ENCODE data around the gene MCCC1. TPM values are rescaled to one million over a fixed set of nuclear protein-coding genes. Genes with fewer than 3 reads are reported as not detected.
A peak's percentile ranks its signal among the peaks of the same experiment; 100 is the strongest.

MCCC1 gene
- total and polyA plus RNA-seq, 2 donors (not counting 1 experiment from before 2014, with no cell fraction given): 12.9 to 36.3 TPM

DNA sequence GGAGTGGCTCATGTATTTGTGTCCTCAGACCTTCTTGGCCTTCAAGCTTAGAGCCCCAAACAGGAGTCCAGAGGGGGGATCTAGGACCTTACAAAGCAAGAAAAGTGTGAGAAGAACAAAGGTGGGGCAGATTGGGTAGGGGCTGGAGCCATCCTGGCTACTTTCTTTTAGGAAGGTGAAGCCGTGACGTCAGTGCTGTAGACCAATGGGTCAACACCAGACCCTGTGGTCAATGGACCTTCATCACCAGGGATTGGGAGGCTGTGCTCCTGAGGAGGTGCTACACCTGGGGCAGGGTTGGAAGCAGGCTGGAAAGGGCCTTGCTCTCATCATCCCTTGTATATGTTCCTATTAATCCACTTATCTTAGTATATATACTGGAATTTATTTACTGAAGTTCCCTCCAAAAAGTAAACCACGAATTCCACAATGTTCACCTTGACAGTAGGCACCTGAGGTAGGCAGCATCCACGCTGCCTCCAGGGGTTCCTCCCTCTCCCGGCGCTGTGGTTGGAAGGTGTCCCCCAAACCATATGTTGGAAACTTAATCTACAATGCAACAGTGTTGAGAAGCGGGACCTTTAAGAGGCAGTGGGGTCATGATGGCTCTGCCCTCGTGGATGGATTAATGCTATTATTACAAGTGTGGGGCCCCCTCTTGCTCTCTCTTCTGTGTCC lies 21.4 kb upstream of the MCCC1 start:
- Mint-ChIP-seq H3K4me3 (no peak overlapping the region), H3K4me1 (peaks cover 14% of the 10 kb centered on the region), H3K9me3 (ENCODE audit: insufficient read depth) (no peaks in the 10 kb centered on the region), H3K27me3 (peaks cover 53% of the 10 kb centered on the region), H3K27ac (no peak overlapping the region)
- CTCF ChIA-PET: interaction anchor here (5.1 to 5.7 kb wide), 2 partner anchors 65 to 262 kb away, joined by 72 to 230 read pairs; no protein-coding TSS in a partner anchor
- POLR2A ChIA-PET: no interaction called here
- 93% methylated on average over 3 of the region's 8 CpGs for WGBS (ENCODE audit: insufficient coverage)
- intact Hi-C loops (cut with micrococcal nuclease): loop anchor here (5.0 to 10.0 kb wide), 2 partner anchors 134 to 408 kb away; partner anchors contain the start of gene B3GNT5
- H3K4me1 ChIP-seq (ENCODE audit: control insufficient read depth in 2 of 2, insufficient read depth in 2 of 2, low read length in 2 of 2): peaks cover 15 to 17% of the 10 kb centered on the region in 2 donors
- no peaks in the 10 kb centered on the region for H3K79me2 ChIP-seq (ENCODE audit: control insufficient read depth, insufficient read depth, low read length)
- no peak overlapping the region for H3K4me3 ChIP-seq (ENCODE audit: control extremely low read depth in 1 of 5, extremely low read depth in 1 of 5, insufficient read depth in 1 of 5, low read depth in 2 of 5, low read length in 4 of 5)
- H3K9me3 ChIP-seq (ENCODE audit: control extremely low read depth in 1 of 3, control insufficient read depth in 2 of 3, insufficient read depth in 1 of 3, low read length in 2 of 3): no peaks in the 10 kb centered on the region
- no peak overlapping the region for H3K27ac ChIP-seq (ENCODE audit: low read length in 2 of 2)
- H3K4me2 ChIP-seq (replicated peaks; ENCODE audit: low read depth, low read length, poor library complexity, severe bottlenecking): no peak overlapping the region
- no peaks in the 10 kb centered on the region for H4K20me1 ChIP-seq (ENCODE audit: control insufficient read depth, insufficient read depth, low read length, poor library complexity, severe bottlenecking)
- TF ChIP-seq, protein P1, sequence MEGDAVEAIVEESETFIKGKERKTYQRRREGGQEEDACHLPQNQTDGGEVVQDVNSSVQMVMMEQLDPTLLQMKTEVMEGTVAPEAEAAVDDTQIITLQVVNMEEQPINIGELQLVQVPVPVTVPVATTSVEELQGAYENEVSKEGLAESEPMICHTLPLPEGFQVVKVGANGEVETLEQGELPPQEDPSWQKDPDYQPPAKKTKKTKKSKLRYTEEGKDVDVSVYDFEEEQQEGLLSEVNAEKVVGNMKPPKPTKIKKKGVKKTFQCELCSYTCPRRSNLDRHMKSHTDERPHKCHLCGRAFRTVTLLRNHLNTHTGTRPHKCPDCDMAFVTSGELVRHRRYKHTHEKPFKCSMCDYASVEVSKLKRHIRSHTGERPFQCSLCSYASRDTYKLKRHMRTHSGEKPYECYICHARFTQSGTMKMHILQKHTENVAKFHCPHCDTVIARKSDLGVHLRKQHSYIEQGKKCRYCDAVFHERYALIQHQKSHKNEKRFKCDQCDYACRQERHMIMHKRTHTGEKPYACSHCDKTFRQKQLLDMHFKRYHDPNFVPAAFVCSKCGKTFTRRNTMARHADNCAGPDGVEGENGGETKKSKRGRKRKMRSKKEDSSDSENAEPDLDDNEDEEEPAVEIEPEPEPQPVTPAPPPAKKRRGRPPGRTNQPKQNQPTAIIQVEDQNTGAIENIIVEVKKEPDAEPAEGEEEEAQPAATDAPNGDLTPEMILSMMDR (IDR thresholded peaks at IDR 0.05): no peak
- no peak for TF ChIP-seq EZH2 (IDR thresholded peaks at IDR 0.05; ENCODE audit: borderline replicate concordance, insufficient read depth, low read depth, low read length, poor library complexity, severe bottlenecking)
- peaks cover 0 to 55% (median 33%) of the 10 kb centered on the region in 4 experiments for H3K27me3 ChIP-seq (replicated peaks in 1 of 4; ENCODE audit: control extremely low read depth in 1 of 4, control insufficient read depth in 3 of 4, insufficient read depth in 4 of 4, low read length in 3 of 4)
- H2AFZ ChIP-seq (ENCODE audit: insufficient read depth, low read depth, low read length, poor library complexity, severe bottlenecking): no peak overlapping the region
- DNase-seq (no peak), ATAC-seq (ENCODE audit: low read depth) (no peak)
- H3K36me3 ChIP-seq (replicated peaks in 1 of 2; ENCODE audit: control extremely low read depth in 1 of 2, control insufficient read depth in 1 of 2, extremely low read depth in 1 of 2, insufficient read depth in 2 of 2, low read length in 1 of 2): no peaks in the 10 kb centered on the region
- no peak overlapping the region for H3K9ac ChIP-seq (ENCODE audit: low read length)

DNA sequence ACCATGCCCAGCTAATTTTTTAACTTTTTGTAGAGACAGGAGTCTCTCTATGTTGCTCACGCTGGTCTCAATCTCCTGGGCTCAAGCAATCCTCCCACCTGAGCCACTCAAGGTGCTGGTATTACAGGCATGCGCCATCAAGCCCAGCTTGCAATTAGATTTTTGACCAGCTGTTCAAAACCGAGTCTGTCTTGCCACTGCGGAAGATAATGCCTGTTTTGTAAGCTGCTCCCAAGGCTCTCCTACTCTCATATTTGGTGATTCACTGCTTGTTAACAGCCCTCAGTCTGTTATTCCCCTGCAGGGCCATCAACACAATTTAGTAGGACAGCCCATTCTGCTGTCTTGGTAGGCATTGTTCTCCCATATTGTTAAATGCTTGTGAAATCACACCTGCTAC lies 17.8 kb upstream of the MCCC1 start:
- ChIA-PET CTCF (interaction anchor here (0.7 to 4.2 kb wide), 5 partner anchors 18 to 403 kb away, joined by 3 to 28 read pairs (median 3); no protein-coding TSS in a partner anchor), POLR2A (no interaction called here)
- Mint-ChIP-seq H3K9me3 (ENCODE audit: insufficient read depth) (peaks cover 2% of the 10 kb centered on the region), H3K4me1 (peaks cover 33% of the 10 kb centered on the region), H3K27me3 (peaks cover 32% of the 10 kb centered on the region), H3K27ac (no peak overlapping the region), H3K4me3 (peak overlapping the region; percentile 26)
- Histone ChIP-seq H4K20me1 (ENCODE audit: control insufficient read depth, insufficient read depth, low read length, poor library complexity, severe bottlenecking) (no peaks in the 10 kb centered on the region), H3K36me3 (replicated peaks in 1 of 2; ENCODE audit: control extremely low read depth in 1 of 2, control insufficient read depth in 1 of 2, extremely low read depth in 1 of 2, insufficient read depth in 2 of 2, low read length in 1 of 2) (no peaks in the 10 kb centered on the region), H3K27ac (ENCODE audit: low read length in 2 of 2) (no peak overlapping the region), H3K4me3 (ENCODE audit: control extremely low read depth in 1 of 5, extremely low read depth in 1 of 5, insufficient read depth in 1 of 5, low read depth in 2 of 5, low read length in 4 of 5) (no peak overlapping the region), H2AFZ (ENCODE audit: insufficient read depth, low read depth, low read length, poor library complexity, severe bottlenecking) (no peak overlapping the region), H3K9ac (ENCODE audit: low read length) (no peak overlapping the region), H3K4me2 (replicated peaks; ENCODE audit: low read depth, low read length, poor library complexity, severe bottlenecking) (no peak overlapping the region), H3K9me3 (ENCODE audit: control extremely low read depth in 1 of 3, control insufficient read depth in 2 of 3, insufficient read depth in 1 of 3, low read length in 2 of 3) (no peaks in the 10 kb centered on the region), H3K4me1 (ENCODE audit: control insufficient read depth in 2 of 2, insufficient read depth in 2 of 2, low read length in 2 of 2) (peaks cover 31 to 36% of the 10 kb centered on the region in 2 donors), H3K27me3 (replicated peaks in 1 of 4; ENCODE audit: control extremely low read depth in 1 of 4, control insufficient read depth in 3 of 4, insufficient read depth in 4 of 4, low read length in 3 of 4) (peaks cover 0 to 44% (median 18%) of the 10 kb centered on the region in 4 experiments), H3K79me2 (ENCODE audit: control insufficient read depth, insufficient read depth, low read length) (no peaks in the 10 kb centered on the region)
- ATAC-seq (ENCODE audit: low read depth) (no peak), DNase-seq (no peak)
- intact Hi-C loops (cut with micrococcal nuclease): no loop called here
- 90% methylated on average over 4 of the region's 4 CpGs for WGBS (ENCODE audit: insufficient coverage)
- no peak for TF ChIP-seq EZH2 (IDR thresholded peaks at IDR 0.05; ENCODE audit: borderline replicate concordance, insufficient read depth, low read depth, low read length, poor library complexity, severe bottlenecking)
- TF ChIP-seq, protein P1 (IDR thresholded peaks at IDR 0.05): no peak
